ENCODE data around the gene PPP1R1A.

- TF ChIP-seq EZH2phosphoT487 (IDR thresholded peaks at IDR 0.05; ENCODE audit: borderline replicate concordance, low read depth, low read length) = no peak
- TF ChIP-seq CTCF (conservative IDR thresholded peaks at IDR 0.05; ENCODE audit: low read length) = no peak
Measured at GRCh38 chr12:54579258-54579657, 9.2 kb downstream of the PPP1R1A start.

Measured in OCI-LY7 (cell line).